Measurements from ENCODE around the gene ZCCHC14.

Gene ZCCHC14

DNA sequence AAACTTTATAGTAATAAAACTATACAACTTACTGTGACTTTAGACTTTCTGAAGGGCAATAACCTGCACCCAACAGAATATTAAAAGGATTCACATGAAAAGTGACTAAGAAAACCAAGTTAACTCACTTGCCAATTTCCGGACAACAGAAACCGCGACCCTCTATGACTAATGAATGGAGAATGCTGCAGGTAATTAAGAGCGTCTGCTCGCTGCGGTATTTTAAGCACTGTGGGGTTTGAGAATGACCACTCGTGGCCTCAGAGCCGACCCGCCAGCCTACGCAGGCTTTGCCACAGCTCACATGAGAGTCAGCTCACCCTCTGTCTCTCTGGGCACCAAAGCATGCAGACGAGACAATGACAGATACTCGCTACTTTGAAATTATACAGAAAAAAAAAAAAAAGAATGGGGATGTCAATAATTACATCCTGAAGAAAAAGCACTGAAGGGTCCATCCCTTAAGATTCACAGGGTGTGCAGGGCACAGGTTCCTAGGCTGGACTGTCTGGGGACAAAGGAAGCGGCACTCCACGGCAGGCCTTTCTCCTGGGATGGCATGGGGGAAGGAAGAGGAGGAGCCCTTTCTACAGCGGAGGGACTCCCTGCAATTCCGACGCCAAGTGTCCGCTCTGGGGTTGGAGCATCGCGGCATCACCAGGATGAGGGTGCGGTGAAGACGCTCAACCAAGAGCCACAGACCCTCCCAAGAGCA is 35.0 kb downstream of the ZCCHC14 start:
- peak; percentile 90 to 91 for DNase-seq (ENCODE audit: low read depth in 2 of 2)

GRCh38 chr16:87457061-87457611 is 35.7 kb downstream of the ZCCHC14 start:
- peak in 1 of 2 experiments; percentile 37 for DNase-seq (ENCODE audit: low read depth in 2 of 2)

DNA sequence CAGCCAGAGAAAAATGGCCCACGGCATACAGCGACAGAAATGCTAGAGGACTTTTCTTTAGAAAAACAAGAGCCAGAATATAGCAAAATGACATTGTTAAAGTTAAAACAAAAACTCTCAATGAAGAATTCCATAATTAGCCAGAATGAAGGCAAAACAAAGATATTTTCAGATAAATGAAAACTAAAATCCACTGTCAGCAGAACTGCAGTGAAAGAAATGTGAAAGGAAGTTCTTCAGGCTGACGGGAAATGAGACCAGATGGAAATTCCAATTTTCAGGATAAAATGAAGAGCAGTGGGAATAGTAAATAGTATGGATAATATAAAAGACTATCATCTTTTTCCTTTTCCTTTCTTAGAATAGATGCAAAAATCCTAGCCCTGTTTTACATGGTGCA is 38.4 kb downstream of the ZCCHC14 start:
- no peak for DNase-seq (ENCODE audit: low read depth in 2 of 2)

GRCh38 chr16:87453326-87453725 is 39.5 kb downstream of the ZCCHC14 start:
- no peak for DNase-seq (ENCODE audit: low read depth in 2 of 2)

DNA sequence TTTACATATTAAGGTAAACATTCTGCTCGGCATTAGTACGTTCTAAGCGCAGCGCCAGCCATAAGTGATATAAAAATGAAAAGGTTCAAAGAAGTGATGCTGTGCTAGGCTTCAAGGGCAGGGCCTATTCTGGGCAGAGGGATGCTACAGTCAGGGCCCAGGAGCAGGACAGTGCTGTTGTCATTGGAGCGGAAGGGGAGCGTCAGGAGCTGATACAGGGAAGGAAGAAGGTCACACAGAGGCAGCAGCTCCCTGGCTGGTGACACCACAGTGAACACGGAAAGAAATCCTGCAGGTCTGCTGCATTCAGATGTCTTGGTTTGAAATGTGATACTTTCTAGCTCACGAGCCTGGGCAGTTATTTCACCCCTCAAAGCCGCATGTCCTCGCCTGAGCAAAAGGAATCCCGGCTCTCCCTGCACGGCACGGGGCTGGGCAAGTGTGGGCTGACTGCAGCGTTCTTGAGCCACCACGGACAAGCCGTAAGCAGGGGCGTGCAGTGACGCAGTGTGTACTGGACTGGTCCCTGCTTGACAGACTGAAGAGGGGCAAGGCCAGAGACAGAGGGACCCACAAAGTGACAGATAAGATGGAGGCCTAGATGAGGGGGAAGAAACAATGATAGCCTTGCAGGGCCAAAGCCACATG is 41.1 kb downstream of the ZCCHC14 start:
- no peak for DNase-seq (ENCODE audit: low read depth in 2 of 2)

DNA sequence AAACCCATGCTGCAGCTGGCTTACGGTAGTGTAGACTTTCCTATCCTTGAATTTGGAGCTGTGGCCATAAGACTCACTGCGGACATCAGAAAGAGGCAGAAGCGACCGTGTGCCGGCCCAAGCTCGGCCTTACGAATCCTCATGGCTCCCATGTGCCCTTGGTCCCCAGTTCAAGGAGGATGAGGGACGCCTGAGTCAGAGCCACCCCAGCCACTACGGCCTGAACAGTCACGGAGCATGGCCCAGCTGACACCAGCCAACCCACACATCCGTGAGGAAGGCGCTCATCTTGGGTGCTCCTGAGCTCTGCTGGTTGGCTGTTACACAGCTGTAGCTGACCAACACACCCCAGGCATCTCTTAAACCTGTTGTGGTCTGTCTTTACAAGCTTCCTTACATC is 44.0 kb downstream of the ZCCHC14 start:
- DNase-seq (ENCODE audit: low read depth in 2 of 2), result no peak

DNA sequence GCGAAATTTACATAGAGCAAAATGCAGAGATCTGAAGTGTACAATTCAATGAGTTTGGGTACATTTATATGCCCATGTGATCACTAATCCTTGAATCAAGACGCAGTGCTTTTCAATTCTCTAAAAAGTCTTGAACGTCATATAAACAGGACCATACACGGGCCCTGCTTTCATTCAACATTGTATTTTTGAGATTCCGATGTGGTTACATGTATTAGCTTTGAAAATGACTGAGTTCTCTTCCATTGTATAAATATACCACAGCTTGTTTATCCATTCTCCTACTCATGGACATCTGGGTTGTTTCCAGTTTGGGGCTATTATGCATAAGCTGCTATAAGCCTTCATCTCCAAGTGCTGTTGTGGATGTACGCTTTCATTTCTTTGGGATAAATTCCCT is 45.5 kb downstream of the ZCCHC14 start:
- DNase-seq (ENCODE audit: low read depth in 2 of 2), result no peak

- DNase-seq (ENCODE audit: low read depth in 2 of 2), result no peak
Measured at GRCh38 chr16:87446479-87446878, 46.3 kb downstream of the ZCCHC14 start.

DNA sequence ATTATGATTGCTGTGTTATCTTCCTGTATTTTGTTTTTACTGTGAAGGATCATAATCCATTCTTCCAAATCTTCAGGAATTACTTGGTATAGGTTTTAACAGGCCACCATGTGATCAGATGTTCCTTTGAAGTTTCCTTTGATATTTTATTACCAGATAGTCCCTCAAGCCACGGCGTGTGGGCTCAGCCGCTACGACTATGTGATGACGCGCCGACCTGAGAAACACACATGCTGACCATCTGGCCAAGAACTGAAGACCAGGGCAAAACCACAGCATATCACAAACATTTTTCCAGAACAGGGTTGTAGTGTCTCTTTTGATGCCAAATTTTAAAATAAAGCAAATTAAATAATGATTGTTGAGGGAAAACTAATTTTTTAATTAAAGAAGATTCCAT is 47.3 kb downstream of the ZCCHC14 start:
- DNase-seq (ENCODE audit: low read depth in 2 of 2), result peak in 1 of 2 experiments; percentile 39

DNA sequence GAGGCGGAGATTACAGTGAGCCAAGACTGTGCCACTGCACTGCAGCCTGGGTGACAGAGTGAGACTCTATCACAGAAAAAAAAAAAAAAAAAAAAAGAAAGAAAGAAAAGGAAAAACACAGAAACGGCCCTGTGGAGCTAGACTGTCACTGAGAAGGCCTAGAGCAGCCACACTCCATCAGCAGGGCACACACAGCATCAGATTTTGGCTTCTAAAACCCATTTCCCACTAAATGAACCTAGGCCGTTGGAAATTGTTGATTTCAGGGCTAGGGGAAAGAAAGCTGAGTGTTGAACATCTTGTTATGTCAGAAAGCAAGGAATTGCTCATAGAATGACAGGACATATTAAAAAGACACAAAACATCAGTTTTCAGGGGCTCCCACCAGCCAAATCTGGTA is 48.9 kb downstream of the ZCCHC14 start:
- DNase-seq (ENCODE audit: low read depth in 2 of 2), result no peak

DNA sequence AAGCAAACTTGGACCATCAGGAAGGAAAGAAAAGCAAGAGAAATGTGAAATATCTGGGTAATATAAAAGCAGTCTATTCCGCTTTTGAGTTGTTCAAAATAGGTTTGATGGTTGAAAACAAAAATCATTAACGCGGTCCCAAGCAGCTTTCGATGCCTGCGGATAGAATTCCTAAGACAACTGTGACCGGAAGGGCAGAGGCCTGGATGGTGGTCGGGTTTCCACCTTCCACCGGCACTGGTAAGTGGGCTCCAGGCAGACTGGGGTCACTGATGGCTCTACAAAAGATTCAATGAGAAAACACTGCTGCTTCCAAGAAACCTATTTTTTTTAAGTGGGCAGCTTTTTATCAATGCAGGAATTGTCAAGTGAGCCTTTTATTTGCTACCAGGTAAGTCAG is 49.8 kb downstream of the ZCCHC14 start:
- no peak for DNase-seq (ENCODE audit: low read depth in 2 of 2)

DNA sequence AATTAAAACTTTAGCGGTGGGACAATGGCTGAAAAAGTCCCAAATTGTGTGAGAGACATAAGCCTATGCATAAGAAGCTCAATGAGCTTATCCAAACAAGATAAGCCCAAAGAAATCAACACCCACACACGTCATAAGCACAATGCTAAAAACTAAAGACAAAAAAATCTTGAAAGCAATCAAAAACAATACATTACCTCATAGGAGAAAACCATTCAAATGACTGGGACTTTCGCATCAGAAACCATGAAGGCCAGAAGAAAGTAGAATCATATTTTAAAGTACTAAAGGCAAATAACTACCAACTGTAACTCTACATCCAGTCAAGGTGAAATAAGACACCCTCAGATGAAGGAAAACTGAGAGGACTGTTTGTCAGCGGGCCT is 50.2 kb downstream of the ZCCHC14 start:
- no peak for DNase-seq (ENCODE audit: low read depth in 2 of 2)

DNA sequence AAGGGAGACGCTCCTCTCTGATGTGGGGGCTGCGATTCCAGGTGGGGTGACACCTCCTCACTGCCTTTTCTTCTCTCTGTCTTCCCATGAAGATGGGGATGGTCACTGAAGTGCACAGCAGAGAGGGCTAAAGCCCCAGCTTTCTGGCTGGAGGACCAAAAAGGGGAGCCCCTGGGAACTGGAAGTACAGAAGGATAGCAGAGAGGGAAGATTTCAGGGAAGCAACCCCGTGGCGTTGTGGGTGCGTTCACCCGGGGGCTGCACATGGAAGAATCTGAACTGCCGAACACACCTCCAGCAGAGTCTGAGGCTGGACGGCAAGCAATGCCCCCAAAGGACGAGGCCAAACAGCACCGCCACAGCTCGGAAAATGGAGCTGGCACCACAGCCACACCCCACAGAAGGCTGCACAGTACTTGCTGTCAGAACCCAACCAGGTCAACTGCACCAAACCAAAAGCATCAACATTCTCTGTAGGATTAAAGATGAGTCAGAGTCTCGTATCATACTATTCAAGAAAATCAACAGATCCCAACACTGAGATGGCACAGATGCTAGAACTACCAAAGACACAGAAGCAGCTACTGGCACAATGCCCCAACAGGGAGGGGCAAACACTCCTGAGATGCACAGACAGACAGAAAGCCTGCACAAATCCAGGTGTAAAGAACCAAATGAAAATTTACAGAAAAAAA is 50.8 kb downstream of the ZCCHC14 start:
- DNase-seq (ENCODE audit: low read depth in 2 of 2), result no peak

- no peak for DNase-seq (ENCODE audit: low read depth in 2 of 2)
Measured at GRCh38 chr16:87439926-87440325, 52.9 kb downstream of the ZCCHC14 start.

- DNase-seq (ENCODE audit: low read depth in 2 of 2), result no peak
Measured at GRCh38 chr16:87438611-87438985, 54.2 kb downstream of the ZCCHC14 start.

DNA sequence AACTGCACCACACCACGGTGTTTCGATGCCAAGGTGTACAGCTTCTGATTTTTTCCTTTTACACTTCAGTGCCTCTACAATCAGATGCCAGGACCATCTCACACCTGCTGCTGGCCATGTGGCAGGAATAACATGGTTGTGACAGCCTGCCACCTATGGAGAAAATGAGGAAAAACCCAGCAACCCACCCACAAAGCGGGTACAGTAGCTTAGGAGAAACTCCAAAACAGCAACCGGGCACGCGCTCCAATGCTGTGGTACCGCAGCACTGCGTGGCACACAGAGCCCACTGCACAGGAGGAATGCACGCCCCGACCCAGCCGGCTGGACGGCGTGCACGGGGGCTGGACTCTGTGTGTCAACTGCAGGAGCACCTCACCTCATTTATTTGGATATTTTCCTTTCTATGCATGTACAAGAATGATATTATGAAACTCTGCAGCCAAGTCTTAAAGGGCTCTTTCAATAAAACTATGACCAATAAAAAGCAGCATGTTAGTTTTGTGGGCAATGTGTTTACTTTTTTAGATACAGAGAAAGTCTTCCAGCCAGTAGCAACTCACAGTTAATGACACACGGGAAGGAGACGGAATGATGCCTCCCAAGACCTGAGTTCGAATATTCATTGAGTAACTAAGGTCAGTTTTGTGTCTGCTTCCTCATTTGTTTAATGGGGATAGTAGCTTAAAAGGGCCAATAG is 54.8 kb downstream of the ZCCHC14 start:
- DNase-seq (ENCODE audit: low read depth in 2 of 2), result no peak

DNA sequence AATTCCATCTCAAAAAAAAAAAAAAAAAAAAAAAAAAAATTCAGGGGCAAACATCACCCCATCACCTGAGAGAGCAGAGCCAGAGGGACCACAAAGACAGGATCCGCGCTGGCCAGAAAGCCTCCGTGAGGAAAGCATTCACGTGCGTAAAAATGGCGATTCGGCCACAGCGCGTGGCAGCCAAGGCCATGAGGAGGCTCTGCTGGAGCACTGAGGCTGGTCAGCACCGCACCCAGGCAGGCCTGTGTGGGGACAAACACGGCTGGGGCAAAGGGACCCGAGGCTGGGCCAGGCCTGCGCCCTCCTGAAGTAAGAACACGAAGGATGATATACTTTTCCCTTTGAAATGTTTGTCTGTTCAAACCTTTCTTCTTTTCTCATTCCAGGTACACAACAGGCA is 55.5 kb downstream of the ZCCHC14 start:
- no peak for DNase-seq (ENCODE audit: low read depth in 2 of 2)

DNA sequence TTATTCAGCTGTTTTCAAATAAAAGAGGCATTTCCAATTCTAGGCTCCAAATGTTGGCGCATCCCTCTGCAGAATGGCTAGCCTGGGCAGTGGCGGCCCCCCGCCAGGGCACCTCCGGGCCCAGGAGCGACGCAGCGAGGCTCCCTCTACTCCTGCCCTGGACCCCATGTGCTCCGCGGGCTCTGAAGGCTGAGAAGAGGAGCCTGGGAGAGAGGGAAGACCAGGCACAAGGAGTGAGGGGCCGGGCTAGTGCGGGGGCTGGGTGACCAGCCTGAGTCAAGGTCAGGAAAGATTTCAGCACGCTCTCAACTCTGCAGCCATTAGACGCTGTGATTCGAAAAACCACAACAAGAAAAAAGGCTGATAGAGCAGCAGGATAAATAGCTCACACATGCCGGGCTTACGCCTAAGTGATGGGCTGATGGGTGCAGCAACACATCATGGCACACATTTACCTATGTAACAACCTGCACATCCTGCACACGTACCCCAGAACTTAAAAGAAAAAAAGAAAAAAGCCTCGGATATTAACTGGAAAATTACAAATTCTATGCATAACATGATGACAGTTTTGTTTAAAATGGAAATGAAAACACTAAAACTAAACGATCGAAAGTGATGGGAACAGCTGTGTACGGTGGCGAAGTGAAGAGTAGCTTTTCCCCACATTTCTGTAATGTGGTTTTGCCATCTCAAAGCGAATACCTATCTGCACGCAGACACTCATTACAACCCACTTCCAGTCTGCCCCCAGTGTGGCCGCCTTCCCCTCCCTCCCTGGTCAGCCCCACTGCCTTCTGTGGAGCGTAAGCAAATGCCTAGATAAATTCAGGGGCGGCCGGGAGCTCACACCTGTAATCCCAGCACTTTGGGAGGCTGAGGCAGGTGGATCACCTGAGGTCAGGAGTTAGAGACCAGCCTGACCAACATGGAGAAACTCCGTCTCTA is 56.3 kb downstream of the ZCCHC14 start:
- no peak for DNase-seq (ENCODE audit: low read depth in 2 of 2)

DNA sequence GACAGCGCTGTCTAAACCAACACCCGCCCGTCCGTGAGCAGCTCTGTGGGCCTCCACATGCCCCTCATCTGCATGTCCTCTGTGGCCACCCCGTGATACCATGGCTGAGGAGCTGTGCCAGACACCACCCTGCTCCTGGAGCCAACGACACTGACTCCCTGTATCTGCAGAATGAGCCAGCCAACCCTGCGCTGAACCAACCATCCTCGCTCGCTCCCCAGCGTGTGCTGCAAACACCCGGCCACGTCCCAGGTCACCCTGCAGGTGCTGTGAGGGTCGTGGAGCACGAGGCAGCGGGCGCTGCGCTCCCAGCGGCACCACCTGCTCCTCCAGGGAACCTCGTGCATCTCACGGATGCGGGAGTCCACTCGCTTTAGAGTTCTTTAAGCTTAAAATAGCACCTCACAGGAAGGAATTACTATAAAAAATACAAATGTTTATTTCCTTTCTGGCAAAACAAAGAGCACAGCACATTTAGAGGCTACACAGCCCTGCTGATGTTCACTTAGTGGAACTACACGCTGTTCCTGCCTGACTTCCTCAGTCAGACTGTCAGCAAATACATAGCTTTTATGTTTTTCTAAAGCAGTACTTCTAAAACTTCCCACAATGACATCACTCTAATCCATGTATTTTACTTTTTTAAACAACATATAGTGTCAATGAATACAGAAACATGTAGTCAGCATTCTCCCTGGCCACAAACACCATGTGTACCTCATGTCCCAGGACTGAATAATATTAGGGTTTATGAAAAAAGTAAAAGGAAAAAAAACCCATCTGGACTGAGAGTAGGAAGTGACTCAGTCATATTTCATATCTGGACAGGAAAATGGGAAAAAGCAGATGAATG is 57.2 kb downstream of the ZCCHC14 start:
- peak; percentile 75 to 82 for DNase-seq (ENCODE audit: low read depth in 2 of 2)

- no peak for DNase-seq (ENCODE audit: low read depth in 2 of 2)
Measured at GRCh38 chr16:87434146-87434667, 58.6 kb downstream of the ZCCHC14 start.

Measured in fibroblast of skin of left biceps (primary cell).